PC-9 (cell line): ENCODE results near the gene SORD. TPM values are rescaled to one million over a fixed set of nuclear protein-coding genes. Genes with fewer than 3 reads are reported as not detected.
"Not testable (repeated sequence)": the region's sequence is repeated elsewhere in the genome, so short reads cannot be mapped to it uniquely, and the experiment has no call there.

ENCODE experiments used
- BruUV-seq: library from RNA; stranded (reverse); fragments of 400-500 nt; replicated peaks from 2 replicates; lab custom pipeline; 2021; lab: Mats Ljungman, UMichigan
- CTCF ChIA-PET: fragments of 300-600 bp; sonication (Branson Sonifier 250); formaldehyde crosslinking; loops from one replicate; lab custom pipeline; 2022; ENCODE audit warnings: antibody characterized with exemption; lab: Charles Lee
- POLR2A ChIA-PET: fragments of 300-600 bp; sonication (Branson Sonifier 250); formaldehyde crosslinking; loops from one replicate; lab custom pipeline; 2022; ENCODE audit warnings: antibody characterized with exemption; ENCODE audit not compliant: unreplicated experiment; lab: Charles Lee
- DNase-seq, 2 experiments: peaks; one replicate each; pipeline versions ENCODE4 v3.0.0 to v3.0.0-alpha.2; 2015 to 2022; ENCODE audit warnings: mixed read lengths in 1 of 2
- H2AFZ ChIP-seq: fragments of 200-600 bp; sonication (generic); 2 replicates; pipeline ENCODE4 v1.8.1; 2017; ENCODE audit warnings: antibody characterized with exemption
- H3F3A ChIP-seq: fragments of 200-600 bp; sonication (generic); 2 replicates; pipeline ENCODE4 v1.8.1; 2017; ENCODE audit warnings: antibody characterized with exemption, mild to moderate bottlenecking, low read depth; ENCODE audit not compliant: insufficient read depth
- H3K27ac ChIP-seq: fragments of 200-600 bp; sonication (generic); 2 replicates; pipeline ENCODE4 v1.6.1; 2016; ENCODE audit warnings: mixed run types
- H3K27me3 ChIP-seq: fragments of 200-600 bp; sonication (generic); 2 replicates; pipeline ENCODE4 v1.6.1; 2016; ENCODE audit warnings: low read depth, mixed run types; ENCODE audit not compliant: insufficient read depth
- H3K36me3 ChIP-seq: fragments of 200-600 bp; sonication (generic); 2 replicates; pipeline ENCODE4 v1.6.1; 2016; ENCODE audit warnings: low read depth, mixed run types
- H3K4me1 ChIP-seq: fragments of 200-600 bp; sonication (generic); replicated peaks from 2 replicates; pipeline ENCODE4 v1.6.1; 2016; ENCODE audit warnings: mixed run types; ENCODE audit not compliant: insufficient read depth
- H3K4me2 ChIP-seq: fragments of 200-600 bp; sonication (generic); 2 replicates; pipeline ENCODE4 v1.6.1; 2017; ENCODE audit warnings: mixed run types
- H3K4me3 ChIP-seq: fragments of 200-600 bp; sonication (generic); 2 replicates; pipeline ENCODE4 v1.6.1; 2016; ENCODE audit warnings: mixed run types
- H3K79me2 ChIP-seq: fragments of 200-600 bp; sonication (generic); 2 replicates; pipeline ENCODE4 v1.6.1; 2017; ENCODE audit warnings: low read depth, mixed run types
- H3K9me2 ChIP-seq: fragments of 200-600 bp; sonication (generic); 2 replicates; pipeline ENCODE4 v1.8.1; 2017; ENCODE audit warnings: mild to moderate bottlenecking; ENCODE audit not compliant: insufficient read depth
- H3K9me3 ChIP-seq: fragments of 200-600 bp; sonication (generic); 2 replicates; pipeline ENCODE4 v1.8.1; 2016; ENCODE audit warnings: low read depth; ENCODE audit not compliant: insufficient read depth
- H4K20me1 ChIP-seq: fragments of 200-600 bp; sonication (generic); 2 replicates; pipeline ENCODE4 v1.8.1; 2017; ENCODE audit not compliant: insufficient read depth
- CTCF ChIP-seq: fragments of 200-600 bp; sonication (generic); conservative IDR thresholded peaks from 2 replicates; pipeline ENCODE4 v1.6.1; 2017; ENCODE audit warnings: mixed run types, antibody characterized with exemption, mild to moderate bottlenecking, moderate library complexity
- EZH2 ChIP-seq: fragments of 200-600 bp; sonication (generic); IDR thresholded peaks from 2 replicates; pipeline ENCODE4 v1.8.0; 2017; ENCODE audit warnings: antibody characterized with exemption, low read depth
- intact Hi-C: fragments of 100-400 bp; cut with micrococcal nuclease; formaldehyde crosslinking; loops from one replicate; pipeline ENCODE4 v1.10.0; 2022; ENCODE audit not compliant: unreplicated experiment
- total RNA-seq: library from RNA; stranded (reverse); gene quantifications from 2 replicates; pipeline ENCODE4 v1.2.3, GENCODE V29; 2021

Gene SORD
- total RNA-seq, 1 experiment from 2014 or later, result 66.4 TPM

GRCh38 chr15:45048794-45049631 is 26.0 kb downstream of the SORD start:
- Histone ChIP-seq H3K79me2 (no peaks in the 10 kb centered on the region), H3K4me2 (no peak overlapping the region), H3K9me2 (no peaks in the 10 kb centered on the region), H3K27ac (no peak overlapping the region), H3K4me1 (no peaks in the 10 kb centered on the region), H2AFZ (no peak overlapping the region), H4K20me1 (no peaks in the 10 kb centered on the region), H3K4me3 (no peak overlapping the region), H3F3A (no peaks in the 10 kb centered on the region), H3K36me3 (no peaks in the 10 kb centered on the region), H3K9me3 (no peaks in the 10 kb centered on the region), H3K27me3 (no peaks in the 10 kb centered on the region)
- intact Hi-C loops, result no loop called here
- no peak for DNase-seq
- POLR2A ChIA-PET, result no interaction called here
- no TSS peak for BruUV-seq
- CTCF ChIA-PET, result interaction anchor here (0.6 kb wide), 1 partner anchor 77 kb away, joined by 4 read pairs; no protein-coding TSS in a partner anchor
- no peak for TF ChIP-seq EZH2
- TF ChIP-seq CTCF, result no peak

- Histone ChIP-seq H3K4me2 (no peak overlapping the region), H3K27me3 (no peaks in the 10 kb centered on the region), H3K9me2 (no peaks in the 10 kb centered on the region), H3K79me2 (no peaks in the 10 kb centered on the region), H3K9me3 (no peaks in the 10 kb centered on the region), H4K20me1 (no peaks in the 10 kb centered on the region), H3F3A (no peaks in the 10 kb centered on the region), H3K4me1 (no peaks in the 10 kb centered on the region), H2AFZ (no peak overlapping the region), H3K4me3 (no peak overlapping the region), H3K36me3 (no peaks in the 10 kb centered on the region), H3K27ac (no peak overlapping the region)
- TF ChIP-seq EZH2, result no peak
- no peak for TF ChIP-seq CTCF
- ChIA-PET CTCF (no interaction called here), POLR2A (interaction anchor here (0.6 kb wide), 1 partner anchor 101 kb away, joined by 3 read pairs; no protein-coding TSS in a partner anchor)
- no peak for DNase-seq
- BruUV-seq, result no TSS peak
- intact Hi-C loops, result no loop called here
Measured at GRCh38 chr15:45050587-45050986, 27.6 kb downstream of the SORD start.

DNA sequence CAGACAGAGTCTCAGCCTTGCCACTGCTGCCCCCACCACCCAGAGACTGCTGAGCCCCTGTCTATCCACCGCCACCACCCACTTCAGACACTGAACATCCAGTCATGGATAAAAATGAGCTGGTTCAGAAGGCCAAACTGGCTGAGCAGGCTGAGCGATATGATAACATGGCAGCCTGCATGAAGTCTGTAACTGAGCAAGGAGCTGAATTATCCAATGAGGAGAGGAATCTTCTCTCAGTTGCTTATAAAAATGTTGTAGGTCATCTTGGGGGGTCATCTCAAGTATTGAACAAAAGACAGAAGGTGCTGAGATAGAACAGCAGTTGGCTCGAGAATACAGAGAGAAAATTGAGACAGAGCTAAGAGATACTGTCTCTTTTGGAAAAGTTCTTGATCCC is 29.7 kb downstream of the SORD start:
- H3K4me1 ChIP-seq, H3K36me3 ChIP-seq, POLR2A ChIA-PET, H3K27ac ChIP-seq, BruUV-seq, H3K79me2 ChIP-seq, intact Hi-C loops, H3K9me2 ChIP-seq, H3K4me2 ChIP-seq, CTCF ChIA-PET, H3F3A ChIP-seq, H4K20me1 ChIP-seq, H3K4me3 ChIP-seq, H2AFZ ChIP-seq, H3K9me3 ChIP-seq, DNase-seq, H3K27me3 ChIP-seq: not testable (repeated sequence)

DNA sequence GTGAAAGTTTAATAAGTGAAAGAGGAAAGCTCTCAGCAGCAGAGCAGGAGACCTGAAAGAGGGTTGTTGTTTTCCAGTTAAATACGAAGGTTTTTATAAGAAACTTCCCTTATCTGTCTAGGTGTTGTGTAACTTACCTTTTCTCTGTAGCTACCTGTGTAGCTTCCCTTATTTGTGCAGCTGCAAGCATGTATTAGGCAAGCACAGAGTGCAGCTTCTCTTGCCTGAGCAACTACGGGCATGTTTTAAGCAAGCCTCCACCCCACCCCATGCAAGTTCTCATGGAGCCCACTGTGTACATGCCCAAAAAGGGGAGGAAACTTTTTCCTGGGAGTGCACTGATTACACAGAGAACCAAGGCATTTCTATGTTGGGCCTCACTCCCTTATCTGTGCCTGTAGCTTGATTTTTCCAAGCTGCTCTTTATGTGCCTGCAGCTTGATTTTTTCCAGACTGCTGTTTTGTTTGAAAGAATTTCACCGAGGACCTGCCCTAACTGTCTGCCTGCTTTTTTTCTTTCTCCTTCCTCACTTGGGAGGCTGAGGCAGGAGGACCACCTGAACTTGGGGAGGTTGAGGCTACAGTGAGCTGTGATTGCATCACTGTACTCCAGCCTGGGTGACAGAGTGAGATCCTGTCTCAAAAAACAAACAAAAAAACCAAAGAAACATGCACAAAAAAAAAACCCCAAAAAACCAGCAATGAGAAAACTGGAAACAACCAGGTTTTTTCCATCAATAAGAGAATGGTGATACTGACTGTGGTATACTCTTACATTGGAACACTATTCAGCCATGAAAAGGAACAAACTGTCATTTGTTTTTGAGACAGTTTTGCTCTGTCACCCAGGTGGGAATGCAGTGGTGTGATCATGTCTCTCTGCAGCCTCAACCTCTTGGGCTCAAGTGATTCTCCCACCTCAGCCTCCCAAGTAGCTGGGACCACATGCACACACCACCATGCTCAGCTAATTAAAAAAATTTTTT is 36.0 kb downstream of the SORD start:
- H3K27ac ChIP-seq, result not testable (repeated sequence)

DNA sequence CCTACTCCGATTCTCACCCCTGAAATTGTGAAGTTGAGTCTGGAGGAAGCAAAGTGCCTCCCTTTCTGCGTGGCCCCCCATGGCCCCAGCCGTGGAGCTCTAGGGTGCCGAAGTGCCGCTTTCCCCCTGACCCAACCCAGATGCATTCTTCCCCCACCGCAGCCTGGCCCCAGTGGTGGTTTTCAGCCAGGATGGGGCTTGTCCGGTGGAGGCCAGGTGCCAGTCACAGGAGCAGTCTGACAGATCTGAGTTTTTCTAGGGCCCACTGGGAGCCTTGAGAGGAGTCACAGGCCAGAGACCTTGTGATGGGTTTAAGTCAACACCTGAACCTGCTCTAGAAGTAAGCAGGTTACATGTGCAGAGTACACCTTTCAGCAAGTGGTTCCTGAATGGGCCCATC is 39.3 kb downstream of the SORD start:
- H2AFZ ChIP-seq, H3K27ac ChIP-seq, H3K4me2 ChIP-seq, BruUV-seq, H3K9me2 ChIP-seq, CTCF ChIA-PET, H3K27me3 ChIP-seq, H3K36me3 ChIP-seq, H3F3A ChIP-seq, H3K4me1 ChIP-seq, POLR2A ChIA-PET, H4K20me1 ChIP-seq, intact Hi-C loops, H3K4me3 ChIP-seq, H3K79me2 ChIP-seq, DNase-seq, H3K9me3 ChIP-seq: not testable (repeated sequence)

More for the DNA sequence above, 36.0 kb downstream of the SORD start:
- H3K79me2 ChIP-seq, H4K20me1 ChIP-seq, H3K9me2 ChIP-seq, H2AFZ ChIP-seq, BruUV-seq, CTCF ChIA-PET, H3K27me3 ChIP-seq, DNase-seq, H3K9me3 ChIP-seq, H3K4me3 ChIP-seq, H3K4me1 ChIP-seq, H3K36me3 ChIP-seq, H3K4me2 ChIP-seq, POLR2A ChIA-PET, H3F3A ChIP-seq, intact Hi-C loops: not testable (repeated sequence)
